IMR-90 (cell line): ENCODE results near the gene NFASC. TPM values are rescaled to one million over a fixed set of nuclear protein-coding genes. Genes with fewer than 3 reads are reported as not detected.

Experiments used
- ATAC-seq: fragments of 200-7000 bp; cut with Tn5 transposase; 2 replicates; pipeline ENCODE4 v1.9.1; 2020; ENCODE audit warnings: low read depth, mild to moderate bottlenecking, moderate library complexity
- BruUV-seq: library from RNA; stranded (reverse); fragments of 400-500 nt; replicated peaks from 2 replicates; lab custom pipeline; 2021; lab: Mats Ljungman, UMichigan
- CTCF ChIA-PET: fragments of 300-600 bp; formaldehyde crosslinking; extraction: SDS; loops from one replicate; lab custom pipeline; 2021; ENCODE audit warnings: antibody characterized with exemption; lab: Yijun Ruan, JAX
- POLR2A ChIA-PET: fragments of 300-600 bp; sonication (Branson Sonifier 250); formaldehyde crosslinking; loops from one replicate; lab custom pipeline; 2022; ENCODE audit warnings: antibody characterized with exemption; ENCODE audit not compliant: unreplicated experiment; lab: Charles Lee
- DNase-seq: peaks from one replicate; pipeline ENCODE4 v3.0.0; 2013
- H2AFZ ChIP-seq: replicated peaks from 2 replicates; pipeline ENCODE3; 2013; ENCODE audit warnings: low read length, mild to moderate bottlenecking; ENCODE audit not compliant: poor library complexity
- H2AK5ac ChIP-seq: 2 replicates; pipeline ENCODE4 v1.6.1; 2013; ENCODE audit warnings: low read depth, low read length, inconsistent platforms
- H2AK9ac ChIP-seq: replicated peaks from 2 replicates; pipeline ENCODE3; 2013; ENCODE audit warnings: mild to moderate bottlenecking, low read depth, low read length, moderate library complexity; ENCODE audit not compliant: poor library complexity
- H2BK120ac ChIP-seq: 2 replicates; pipeline ENCODE4 v1.6.1; 2013; ENCODE audit warnings: low read depth, low read length, inconsistent platforms
- H2BK15ac ChIP-seq: 3 replicates; pipeline ENCODE4 v1.6.1; 2013; ENCODE audit warnings: low read depth, low read length, inconsistent platforms
- H2BK20ac ChIP-seq: 2 replicates; pipeline ENCODE4 v1.6.1; 2013; ENCODE audit warnings: low read depth, mild to moderate bottlenecking, inconsistent platforms, low read length, moderate library complexity
- H2BK5ac ChIP-seq: 2 replicates; pipeline ENCODE4 v1.6.1; 2013; ENCODE audit warnings: mild to moderate bottlenecking, low read depth, low read length, inconsistent platforms; ENCODE audit not compliant: poor library complexity, severe bottlenecking
- H3K14ac ChIP-seq: replicated peaks from 2 replicates; pipeline ENCODE4 v1.6.1; 2013; ENCODE audit warnings: low read depth, low read length, inconsistent platforms
- H3K18ac ChIP-seq: 2 replicates; pipeline ENCODE4 v1.6.1; 2013; ENCODE audit warnings: low read depth, low read length, control low read depth
- H3K23ac ChIP-seq: 2 replicates; pipeline ENCODE4 v1.6.1; 2013; ENCODE audit warnings: low read depth, low read length, inconsistent platforms
- H3K27ac ChIP-seq: 2 replicates; pipeline ENCODE4 v1.5.1; 2013; ENCODE audit warnings: mild to moderate bottlenecking, control low read depth, low read length; ENCODE audit not compliant: insufficient read depth
- H3K27me3 ChIP-seq: 2 replicates; pipeline ENCODE4 v1.6.1; 2013; ENCODE audit warnings: low read length; ENCODE audit not compliant: control insufficient read depth, insufficient read depth
- H3K36me3 ChIP-seq: 2 replicates; pipeline ENCODE4 v1.6.1; 2013; ENCODE audit warnings: low read length, mixed read lengths; ENCODE audit not compliant: control insufficient read depth, insufficient read depth
- H3K4ac ChIP-seq: 2 replicates; pipeline ENCODE4 v1.6.1; 2013; ENCODE audit warnings: low read depth, low read length, inconsistent platforms
- H3K4me1 ChIP-seq: 2 replicates; pipeline ENCODE4 v1.6.1; 2013; ENCODE audit warnings: low read length, mixed read lengths; ENCODE audit not compliant: control insufficient read depth, insufficient read depth
- H3K4me2 ChIP-seq: 2 replicates; pipeline ENCODE4 v1.6.1; 2013; ENCODE audit warnings: low read depth, mild to moderate bottlenecking, control low read depth, low read length, moderate library complexity
- H3K4me3 ChIP-seq: 2 replicates; pipeline ENCODE4 v1.5.1; 2013; ENCODE audit warnings: low read depth, mild to moderate bottlenecking, control low read depth, low read length, moderate library complexity; ENCODE audit not compliant: insufficient read depth
- H3K56ac ChIP-seq: 2 replicates; pipeline ENCODE4 v1.6.1; 2013; ENCODE audit warnings: low read length, inconsistent platforms; ENCODE audit not compliant: insufficient read depth; ENCODE audit errors: extremely low read depth
- H3K79me1 ChIP-seq, 2 experiments: 2 replicates each; pipeline ENCODE4 v1.6.1; 2013; ENCODE audit warnings: low read length in 2 of 2, inconsistent platforms in 1 of 2, low read depth in 1 of 2
- H3K9ac ChIP-seq: 2 replicates; pipeline ENCODE4 v1.6.1; 2013; ENCODE audit warnings: low read depth, low read length, control low read depth
- H3K9me1 ChIP-seq: 2 replicates; pipeline ENCODE4 v1.6.1; 2013; ENCODE audit warnings: low read length, inconsistent platforms; ENCODE audit not compliant: insufficient read depth
- H3K9me3 ChIP-seq: 2 replicates; pipeline ENCODE4 v1.6.1; 2013; ENCODE audit warnings: low read length; ENCODE audit not compliant: control insufficient read depth, insufficient read depth
- H4K20me1 ChIP-seq: 2 replicates; pipeline ENCODE4 v1.6.1; 2013; ENCODE audit warnings: low read length, inconsistent platforms; ENCODE audit not compliant: insufficient read depth
- H4K5ac ChIP-seq: 2 replicates; pipeline ENCODE4 v1.6.1; 2013; ENCODE audit warnings: mild to moderate bottlenecking, low read depth, low read length, control low read depth
- H4K8ac ChIP-seq, 2 experiments: 2 replicates each; pipeline ENCODE4 v1.6.1; 2013; ENCODE audit warnings: low read depth in 2 of 2, low read length in 2 of 2, control low read depth in 1 of 2, inconsistent platforms in 1 of 2
- H4K91ac ChIP-seq: 2 replicates; pipeline ENCODE4 v1.6.1; 2013; ENCODE audit warnings: low read depth, low read length, inconsistent platforms; ENCODE audit not compliant: insufficient read depth
- BHLHE40 ChIP-seq: fragments of 150-350 bp; IDR thresholded peaks from 2 replicates; pipeline ENCODE4 v1.6.1; 2016; ENCODE audit warnings: mild to moderate bottlenecking, low read depth, low read length
- CEBPB ChIP-seq: IDR thresholded peaks from 2 replicates; pipeline ENCODE4 v1.6.1; 2012; ENCODE audit warnings: low read depth, low read length, improper control_type of control experiment
- CHD1 ChIP-seq: IDR thresholded peaks from 2 replicates; pipeline ENCODE4 v1.6.1; 2012; ENCODE audit warnings: low read depth, low read length, improper control_type of control experiment
- CTCF ChIP-seq: conservative IDR thresholded peaks from 2 replicates; pipeline ENCODE4 v1.5.1; 2012; ENCODE audit warnings: mild to moderate bottlenecking, low read depth, low read length, improper control_type of control experiment
- ELK1 ChIP-seq: fragments of 150-350 bp; IDR thresholded peaks from 2 replicates; pipeline ENCODE4 v1.6.1; 2016; ENCODE audit warnings: low read depth, mild to moderate bottlenecking, low read length, moderate library complexity, borderline replicate concordance
- FOS ChIP-seq: fragments of 150-350 bp; IDR thresholded peaks from 2 replicates; pipeline ENCODE4 v1.6.1; 2016; ENCODE audit warnings: low read depth, low read length
- MAFK ChIP-seq: IDR thresholded peaks from 2 replicates; pipeline ENCODE4 v1.6.1; 2012; ENCODE audit warnings: low read depth, low read length, improper control_type of control experiment
- MAZ ChIP-seq: IDR thresholded peaks from 2 replicates; pipeline ENCODE4 v1.6.1; 2012; ENCODE audit warnings: low read depth, mild to moderate bottlenecking, low read length, improper control_type of control experiment, moderate library complexity, borderline replicate concordance
- MXI1 ChIP-seq: IDR thresholded peaks from 2 replicates; pipeline ENCODE4 v1.6.1; 2012; ENCODE audit warnings: low read depth, mild to moderate bottlenecking, low read length, moderate library complexity, borderline replicate concordance
- NFE2L2 ChIP-seq: fragments of 150-350 bp; IDR thresholded peaks from 2 replicates; pipeline ENCODE4 v1.6.1; 2016; ENCODE audit warnings: low read depth, mild to moderate bottlenecking, low read length
- POLR2A ChIP-seq: IDR thresholded peaks from 2 replicates; pipeline ENCODE4 v1.6.1; 2012; ENCODE audit warnings: mild to moderate bottlenecking, low read depth, low read length
- RAD21 ChIP-seq: IDR thresholded peaks from 2 replicates; pipeline ENCODE4 v1.6.1; 2012; ENCODE audit warnings: low read length, improper control_type of control experiment
- RCOR1 ChIP-seq: IDR thresholded peaks from 2 replicates; pipeline ENCODE4 v1.6.1; 2012; ENCODE audit warnings: mild to moderate bottlenecking, low read length, improper control_type of control experiment; ENCODE audit not compliant: insufficient replicate concordance
- RFX5 ChIP-seq: IDR thresholded peaks from 2 replicates; pipeline ENCODE4 v1.8.0; 2012; ENCODE audit warnings: low read depth, mild to moderate bottlenecking, low read length, moderate library complexity
- SMC3 ChIP-seq: fragments of 150-350 bp; IDR thresholded peaks from 2 replicates; pipeline ENCODE4 v1.6.1; 2016; ENCODE audit warnings: low read depth, mild to moderate bottlenecking, antibody characterized with exemption, low read length, moderate library complexity
- WGBS, 2 experiments: methylation state at CpG; one replicate each; pipeline versions ENCODE4 v1.1.5 to v1.1.7; 2013; ENCODE audit warnings: missing lambda C conversion rate in 2 of 2; ENCODE audit not compliant: insufficient read length in 1 of 2; ENCODE audit errors: extremely low coverage in 2 of 2; 5-methylcytosine and 5-hydroxymethylcytosine counted together
- dilution Hi-C: fragments of 300-500 bp; cut with HindIII; formaldehyde crosslinking; loops from one replicate; pipeline ENCODE4 v1.14.3; 2018; ENCODE audit warnings: low sequenced_read_pairs; ENCODE audit not compliant: unreplicated experiment
- in situ Hi-C: fragments of 300-500 bp; cut with MboI; formaldehyde crosslinking; loops from 3 replicates; pipeline ENCODE4 v1.14.3; 2019; ENCODE audit warnings: low sequenced_read_pairs, inconsistent platforms, mixed read lengths
- intact Hi-C: fragments of 100-400 bp; cut with micrococcal nuclease; formaldehyde crosslinking; loops from 2 replicates; pipeline ENCODE4 v1.10.0; 2022
- polyA plus RNA-seq, 3 experiments: library from polyadenylated mRNA; depleted of rRNA; stranded (reverse); fragments of >200 nt; gene quantifications; 2 replicates each; pipeline ENCODE4 v1.2.3, GENCODE V29; 2012; ENCODE audit warnings: low replicate concordance in 1 of 3
- total RNA-seq: library from RNA; depleted of rRNA; stranded (reverse); fragments of >200 nt; gene quantifications from 2 replicates; pipeline ENCODE4 v1.2.3, GENCODE V29; 2012

NFASC gene
- total and polyA plus RNA-seq, 2 of the 4 experiments (the other 2 are of a cell fraction): 0.18 to 0.79 TPM

- ChIA-PET CTCF (interaction anchor here (1.3 kb wide), 1 partner anchor 69 kb away, joined by 4 read pairs; no protein-coding TSS in a partner anchor), POLR2A (no interaction called here)
- H2AK9ac ChIP-seq: no peak overlapping the region
- no peak overlapping the region for H2BK120ac ChIP-seq
- H3K4me2 ChIP-seq: no peak overlapping the region
- no peak overlapping the region for H3K14ac ChIP-seq
- no peak overlapping the region for H4K8ac ChIP-seq
- H3K18ac ChIP-seq: no peak overlapping the region
- dilution Hi-C loops (no loop called here), in situ Hi-C loops (no loop called here), intact Hi-C loops (no loop called here)
- H2BK15ac ChIP-seq: no peak overlapping the region
- no peak for DNase-seq
- H3K9me1 ChIP-seq: no peaks in the 10 kb centered on the region
- peaks cover 40% of the 10 kb centered on the region for H3K27me3 ChIP-seq
- H2BK5ac ChIP-seq: no peak overlapping the region
- H3K4ac ChIP-seq: no peak overlapping the region
- H2AK5ac ChIP-seq: no peak overlapping the region
- no peak overlapping the region for H3K9ac ChIP-seq
- no peaks in the 10 kb centered on the region for H3K9me3 ChIP-seq
- no CpG with 5 or more reads among the region's 13 CpGs for WGBS, 2 experiments
- no peak overlapping the region for H4K91ac ChIP-seq
- H3K56ac ChIP-seq: no peak overlapping the region
- H3K27ac ChIP-seq: no peak overlapping the region
- H3K4me3 ChIP-seq: no peak overlapping the region
- ATAC-seq: no peak
- no peaks in the 10 kb centered on the region for H3K79me1 ChIP-seq
- no TSS peak for BruUV-seq
- H2BK20ac ChIP-seq: no peak overlapping the region
- H4K5ac ChIP-seq: no peak overlapping the region
- no peak overlapping the region for H3K23ac ChIP-seq
- H3K36me3 ChIP-seq: no peaks in the 10 kb centered on the region
- H4K20me1 ChIP-seq: no peaks in the 10 kb centered on the region
- no peak overlapping the region for H2AFZ ChIP-seq
- no peaks in the 10 kb centered on the region for H3K4me1 ChIP-seq
- TF ChIP-seq RCOR1 (no peak), MAFK (no peak), CEBPB (no peak), NFE2L2 (no peak), RFX5 (no peak), BHLHE40 (no peak), CHD1 (no peak), MAZ (no peak), ELK1 (no peak), RAD21 (no peak), CTCF (no peak), POLR2A (no peak), SMC3 (no peak), MXI1 (no peak), FOS (no peak)
These were observed 121.7 kb downstream of the NFASC start for GRCh38 chr1:204992201-204992997.
